Epithelial cell of esophagus (primary cell): ENCODE data around the gene AGTRAP.

ENCODE experiments used
- DNase-seq: peaks from one replicate; pipeline ENCODE4 v3.0.0; 2010; ENCODE audit warnings: low read depth
- H3K4me3 ChIP-seq: 2 replicates; pipeline ENCODE4 v1.5.1; 2011; ENCODE audit warnings: mild to moderate bottlenecking, low read length, control low read depth
- TF ChIP-seq, protein P1 (sequence below): IDR thresholded peaks from 2 replicates; pipeline ENCODE4 v1.5.1; 2011; ENCODE audit warnings: low read depth, mild to moderate bottlenecking, low read length, control low read depth, inconsistent platforms; ENCODE audit not compliant: insufficient read depth; ENCODE audit errors: missing control alignments

The AGTRAP gene

DNA sequence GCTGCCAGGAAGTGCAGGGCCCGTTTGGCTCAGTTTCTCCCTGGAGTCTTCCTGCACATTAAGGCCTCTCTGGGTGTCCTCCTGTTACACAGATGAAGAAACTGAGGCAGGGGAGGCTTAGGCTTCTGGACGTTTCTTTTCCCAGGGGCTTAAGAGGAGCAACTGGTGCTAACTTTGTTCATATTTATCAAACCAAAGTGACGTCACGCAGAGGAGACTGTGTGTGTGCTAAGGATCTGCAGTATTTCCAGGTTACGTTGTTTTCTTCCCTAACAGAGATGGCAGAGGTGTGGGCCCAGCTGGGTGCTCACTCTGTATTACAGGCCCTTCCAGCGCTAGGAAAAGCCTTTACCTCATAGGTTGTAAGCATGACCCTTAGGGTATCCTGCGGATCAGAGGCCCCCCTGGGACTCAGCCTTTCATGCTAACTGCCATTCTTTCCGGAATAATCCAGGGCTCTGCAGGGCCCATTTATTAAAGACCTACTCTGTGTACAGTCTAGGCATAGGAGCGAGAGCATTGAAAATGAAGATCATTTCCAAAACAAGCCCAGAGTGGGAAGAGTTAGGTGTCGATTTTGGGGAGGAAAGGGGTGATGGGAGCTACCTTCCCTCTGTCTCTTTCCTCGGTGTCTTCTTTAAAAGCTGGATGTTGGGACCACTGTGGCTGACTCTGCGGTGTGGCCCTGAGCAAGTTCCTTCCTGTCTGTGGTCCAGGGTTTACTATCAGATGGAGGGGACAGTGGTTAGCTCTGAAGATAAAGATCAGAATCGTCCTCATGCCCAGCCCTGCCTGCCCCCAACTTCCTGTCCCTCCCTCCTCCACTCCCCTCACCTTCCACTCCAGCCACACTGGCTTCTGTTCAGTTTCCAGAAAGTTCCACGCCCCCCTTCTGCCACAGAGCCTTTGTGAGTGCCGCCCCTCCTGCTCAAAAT is 4.6 kb downstream of the AGTRAP start:
- TF ChIP-seq, protein P1, sequence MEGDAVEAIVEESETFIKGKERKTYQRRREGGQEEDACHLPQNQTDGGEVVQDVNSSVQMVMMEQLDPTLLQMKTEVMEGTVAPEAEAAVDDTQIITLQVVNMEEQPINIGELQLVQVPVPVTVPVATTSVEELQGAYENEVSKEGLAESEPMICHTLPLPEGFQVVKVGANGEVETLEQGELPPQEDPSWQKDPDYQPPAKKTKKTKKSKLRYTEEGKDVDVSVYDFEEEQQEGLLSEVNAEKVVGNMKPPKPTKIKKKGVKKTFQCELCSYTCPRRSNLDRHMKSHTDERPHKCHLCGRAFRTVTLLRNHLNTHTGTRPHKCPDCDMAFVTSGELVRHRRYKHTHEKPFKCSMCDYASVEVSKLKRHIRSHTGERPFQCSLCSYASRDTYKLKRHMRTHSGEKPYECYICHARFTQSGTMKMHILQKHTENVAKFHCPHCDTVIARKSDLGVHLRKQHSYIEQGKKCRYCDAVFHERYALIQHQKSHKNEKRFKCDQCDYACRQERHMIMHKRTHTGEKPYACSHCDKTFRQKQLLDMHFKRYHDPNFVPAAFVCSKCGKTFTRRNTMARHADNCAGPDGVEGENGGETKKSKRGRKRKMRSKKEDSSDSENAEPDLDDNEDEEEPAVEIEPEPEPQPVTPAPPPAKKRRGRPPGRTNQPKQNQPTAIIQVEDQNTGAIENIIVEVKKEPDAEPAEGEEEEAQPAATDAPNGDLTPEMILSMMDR: no peak
- H3K4me3 ChIP-seq: no peak overlapping the region
- no peak for DNase-seq

DNA sequence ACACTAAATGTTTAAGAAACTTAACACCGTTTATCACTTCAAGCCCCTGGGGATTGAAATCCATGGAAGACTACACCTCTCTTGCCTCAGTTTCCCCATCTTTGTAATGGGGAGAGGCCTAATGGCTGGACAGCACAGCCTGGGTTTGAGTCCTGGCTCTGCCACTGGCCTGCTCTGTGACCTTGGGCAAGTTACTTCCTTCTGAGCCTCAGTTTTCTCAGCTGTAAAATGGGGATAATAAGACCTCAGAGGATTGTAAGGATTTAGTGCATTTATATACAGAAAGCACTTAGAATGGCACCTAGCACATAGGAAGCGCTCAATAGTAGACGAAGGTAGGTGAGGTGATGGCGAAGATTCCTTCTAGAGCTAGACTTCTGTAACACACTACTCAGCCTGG is 5.5 kb downstream of the AGTRAP start:
- no peak for DNase-seq
- no peak overlapping the region for H3K4me3 ChIP-seq
- TF ChIP-seq, protein P1: no peak

DNA sequence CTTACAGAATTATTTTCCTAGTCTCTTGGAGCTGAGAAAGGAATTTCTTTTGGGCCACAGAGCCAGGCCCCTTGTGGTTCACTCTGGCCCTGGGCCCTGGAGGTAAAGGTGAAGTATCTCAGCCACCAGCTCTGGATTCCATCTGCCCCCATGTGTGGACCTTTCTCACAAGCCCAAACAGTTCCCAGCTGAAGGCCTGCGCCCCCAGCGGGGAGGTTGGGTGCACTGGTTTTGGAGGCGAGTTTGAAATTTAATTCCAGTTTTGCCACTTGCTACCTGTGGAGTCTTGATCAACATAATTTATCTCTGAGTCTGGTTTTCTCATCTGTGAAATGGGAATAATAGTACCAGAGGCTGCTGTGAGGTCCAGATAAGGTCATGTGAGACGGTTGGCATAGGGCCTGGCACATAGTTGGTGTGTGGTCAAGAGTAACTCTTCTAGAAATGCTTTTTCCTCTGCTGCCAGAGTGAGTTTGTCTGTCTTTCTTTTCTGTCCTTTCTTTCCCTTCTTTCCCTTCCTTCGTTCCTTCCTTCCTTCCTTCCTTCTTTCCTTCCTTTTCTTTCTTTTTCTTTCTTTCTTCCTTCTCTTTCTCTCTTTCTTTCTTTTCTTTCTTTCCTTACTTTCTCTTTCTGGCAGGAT is 6.1 kb downstream of the AGTRAP start:
- H3K4me3 ChIP-seq: no peak overlapping the region
- TF ChIP-seq, protein P1: no peak
- DNase-seq: no peak

DNA sequence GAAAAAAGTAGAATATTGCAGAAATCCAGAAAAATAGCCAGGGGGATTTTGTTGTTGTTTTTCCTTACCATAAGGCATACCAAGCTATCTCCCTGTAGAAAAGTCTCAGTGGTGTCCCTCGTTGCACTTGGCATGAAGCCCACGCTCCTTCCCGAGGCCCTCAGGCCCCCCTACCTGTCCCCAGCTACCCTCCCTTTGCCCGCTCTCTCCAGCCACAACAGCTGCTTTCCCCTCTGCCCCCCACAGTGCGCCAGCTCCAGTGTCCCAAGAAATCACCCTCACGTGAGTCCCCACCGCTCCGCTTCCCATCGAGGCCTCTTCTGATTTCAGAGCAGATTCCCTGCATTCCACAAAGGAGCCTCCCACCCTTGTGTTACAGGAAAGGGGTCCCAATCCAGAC is 8.4 kb downstream of the AGTRAP start:
- TF ChIP-seq, protein P1: no peak
- no peak overlapping the region for H3K4me3 ChIP-seq
- no peak for DNase-seq

DNA sequence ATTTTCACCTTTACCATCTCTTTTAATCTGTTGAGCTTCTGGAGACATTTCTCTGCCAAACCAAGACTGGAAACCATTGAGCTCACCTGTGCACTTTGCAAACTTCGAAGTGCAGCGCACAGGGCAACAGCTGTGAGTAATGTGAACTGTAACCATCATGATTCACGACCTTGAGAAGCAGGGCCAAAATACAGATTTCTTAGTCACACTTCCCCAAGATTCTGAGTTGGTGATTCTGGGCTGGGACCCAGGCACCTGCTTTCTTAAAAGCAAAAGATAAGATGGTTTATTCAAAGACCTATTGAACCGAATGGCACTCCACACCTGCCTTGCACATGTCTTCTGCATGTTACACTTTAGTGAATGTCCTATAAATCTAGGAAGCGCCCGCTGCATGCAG is 10.2 kb downstream of the AGTRAP start:
- no peak overlapping the region for H3K4me3 ChIP-seq
- TF ChIP-seq, protein P1: no peak
- DNase-seq: peak; percentile 60

DNA sequence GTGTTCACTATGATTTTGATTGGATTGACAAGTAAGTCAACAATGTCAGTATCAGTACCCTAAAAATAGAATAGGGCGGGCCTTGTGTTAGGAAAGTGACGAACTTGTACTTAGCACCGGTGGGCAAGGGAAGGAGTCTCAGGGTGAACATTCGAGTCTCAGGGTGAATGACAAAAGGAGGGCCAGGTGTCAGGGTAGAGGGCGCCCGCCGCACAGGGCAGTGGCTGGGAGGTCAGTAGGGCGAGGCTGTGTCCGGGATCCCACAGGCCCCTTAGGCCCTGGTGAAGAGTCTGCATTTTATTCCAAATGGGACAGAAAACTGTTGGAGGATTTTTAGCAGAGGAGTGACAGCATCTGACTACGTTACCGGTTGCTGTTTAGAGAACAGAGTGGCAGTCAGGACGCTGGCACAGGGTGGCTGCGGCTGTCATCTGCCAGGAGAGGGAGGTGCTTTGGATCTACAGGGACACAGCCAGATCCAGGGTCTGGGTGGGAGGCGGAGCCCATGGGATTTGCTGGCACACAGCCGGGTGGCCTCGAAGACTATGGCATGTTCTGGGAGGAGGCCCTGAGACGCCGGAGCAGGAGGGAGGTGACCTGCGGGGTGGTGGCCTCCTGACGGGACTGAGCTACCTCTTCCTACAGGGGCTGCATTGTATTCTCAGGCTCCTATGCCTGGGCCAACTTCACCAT is 11.0 kb downstream of the AGTRAP start:
- no peak overlapping the region for H3K4me3 ChIP-seq
- DNase-seq: no peak
- TF ChIP-seq, protein P1: no peak
